Stimulated activated CD4-positive, alpha-beta T cell treated with anti-CD3 and anti-CD28 coated beads, Interleukin-15, amount 100 ng/mL, for 1 hour (primary cell): ENCODE data around the gene ACACB.
A peak's percentile ranks its signal among the peaks of the same experiment; 100 is the strongest.
"Not testable (repeated sequence)": the region's sequence is repeated elsewhere in the genome, so short reads cannot be mapped to it uniquely, and the experiment has no call there.

Experiments
- DNase-seq, 2 donors: peaks; one replicate each; pipeline ENCODE4 v3.0.0-alpha.2; 2020; ENCODE audit warnings: low read depth in 1 of 2, low spot score in 1 of 2

ACACB gene

DNA sequence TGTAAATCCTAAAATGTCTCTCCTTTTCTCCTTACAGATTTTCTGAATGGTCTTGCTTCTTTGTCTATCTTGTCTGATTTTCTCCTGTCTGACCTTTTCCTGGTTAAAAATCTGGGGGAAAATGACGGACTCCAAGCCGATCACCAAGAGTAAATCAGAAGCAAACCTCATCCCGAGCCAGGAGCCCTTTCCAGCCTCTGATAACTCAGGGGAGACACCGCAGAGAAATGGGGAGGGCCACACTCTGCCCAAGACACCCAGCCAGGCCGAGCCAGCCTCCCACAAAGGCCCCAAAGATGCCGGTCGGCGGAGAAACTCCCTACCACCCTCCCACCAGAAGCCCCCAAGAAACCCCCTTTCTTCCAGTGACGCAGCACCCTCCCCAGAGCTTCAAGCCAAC, 23.0 kb downstream of the ACACB start:
- DNase-seq: no peak

DNA sequence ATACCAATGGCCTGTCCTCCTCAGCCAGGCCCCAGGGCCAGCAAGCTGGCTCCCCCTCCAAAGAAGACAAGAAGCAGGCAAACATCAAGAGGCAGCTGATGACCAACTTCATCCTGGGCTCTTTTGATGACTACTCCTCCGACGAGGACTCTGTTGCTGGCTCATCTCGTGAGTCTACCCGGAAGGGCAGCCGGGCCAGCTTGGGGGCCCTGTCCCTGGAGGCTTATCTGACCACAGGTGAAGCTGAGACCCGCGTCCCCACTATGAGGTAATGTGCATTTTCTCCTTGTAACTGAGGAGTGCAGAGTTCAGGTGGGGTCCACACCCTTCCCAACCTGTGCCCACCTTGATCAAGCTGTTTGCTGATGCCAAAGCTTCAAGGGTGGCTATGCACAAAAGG, 23.4 kb downstream of the ACACB start:
- no peak for DNase-seq

DNA sequence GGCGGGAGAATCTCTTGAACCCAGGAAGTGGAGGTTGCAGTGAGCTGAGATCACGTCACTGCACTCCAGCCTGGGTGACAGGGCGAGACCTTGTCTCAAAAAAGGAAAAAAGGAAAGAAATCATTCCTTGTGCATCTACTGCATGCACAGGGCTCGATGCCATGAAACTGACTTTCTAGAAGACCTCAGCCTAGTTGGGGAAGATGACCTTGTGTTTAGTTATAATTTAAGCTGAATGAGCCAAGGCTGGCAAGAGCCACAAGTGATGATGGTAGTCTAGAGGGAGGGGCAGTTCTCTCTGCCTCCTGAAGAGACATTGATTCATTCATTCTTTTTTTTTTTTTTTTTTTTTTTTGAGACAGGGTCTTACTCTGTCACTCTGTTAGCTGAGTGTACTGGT, 24.2 kb downstream of the ACACB start:
- no peak for DNase-seq

DNA sequence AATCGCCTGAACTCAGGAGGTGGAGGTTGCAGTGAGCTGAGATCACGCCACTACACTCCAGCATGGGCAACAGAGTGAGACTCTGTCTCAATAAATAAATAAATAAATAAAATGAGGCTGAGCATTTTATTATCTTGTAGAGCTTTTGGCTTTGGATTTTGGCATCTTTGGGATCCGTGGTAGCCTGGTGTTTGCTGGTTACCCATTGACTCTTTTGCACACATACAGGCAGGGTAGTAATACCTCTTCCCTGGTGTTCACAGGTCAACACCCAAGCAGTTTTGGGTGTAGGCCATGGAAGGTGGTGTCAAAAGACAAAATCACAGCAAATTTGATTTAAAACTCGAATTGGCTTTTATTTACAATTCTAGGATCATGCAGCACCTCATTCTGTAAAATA, 27.8 kb downstream of the ACACB start:
- DNase-seq: no peak

DNA sequence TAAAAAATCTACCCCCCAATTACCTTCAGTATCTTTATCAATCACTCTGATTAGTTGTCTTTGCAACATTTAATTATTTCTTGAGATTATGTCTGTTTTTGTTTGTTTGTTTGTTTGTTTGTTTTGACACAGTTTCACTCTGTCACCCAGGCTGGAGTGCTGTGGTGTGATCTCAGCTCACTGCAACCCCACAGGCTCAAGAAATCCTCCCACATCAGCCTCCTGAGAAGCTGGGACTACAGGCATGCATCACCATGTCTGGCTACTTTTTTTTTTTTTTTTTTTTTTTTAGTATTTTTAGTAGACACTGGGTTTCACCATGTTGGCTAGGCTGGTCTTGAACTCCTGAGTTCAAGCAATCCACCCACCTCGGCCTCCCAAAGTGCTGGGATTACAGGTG, 30.7 kb downstream of the ACACB start:
- not testable (repeated sequence) for DNase-seq

DNA sequence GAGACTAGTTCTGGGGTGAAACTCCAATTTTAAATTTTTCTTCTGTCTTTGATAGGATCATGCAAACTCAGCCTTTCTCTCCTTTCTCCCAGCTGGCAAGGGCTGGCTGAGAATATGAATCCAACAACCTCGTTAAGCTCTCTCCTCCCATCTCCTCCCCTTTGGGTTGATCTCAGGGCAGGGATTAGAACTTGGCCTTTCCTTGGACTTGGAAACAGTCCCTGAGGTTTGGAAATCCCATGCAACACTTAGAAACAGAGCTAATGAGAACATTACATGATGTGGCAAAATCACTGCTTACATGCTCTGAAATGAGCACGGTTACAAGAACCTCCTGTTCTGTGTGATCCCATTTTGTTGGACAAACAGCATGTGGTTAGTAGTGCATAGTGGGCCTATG, 31.6 kb downstream of the ACACB start:
- DNase-seq: no peak

DNA sequence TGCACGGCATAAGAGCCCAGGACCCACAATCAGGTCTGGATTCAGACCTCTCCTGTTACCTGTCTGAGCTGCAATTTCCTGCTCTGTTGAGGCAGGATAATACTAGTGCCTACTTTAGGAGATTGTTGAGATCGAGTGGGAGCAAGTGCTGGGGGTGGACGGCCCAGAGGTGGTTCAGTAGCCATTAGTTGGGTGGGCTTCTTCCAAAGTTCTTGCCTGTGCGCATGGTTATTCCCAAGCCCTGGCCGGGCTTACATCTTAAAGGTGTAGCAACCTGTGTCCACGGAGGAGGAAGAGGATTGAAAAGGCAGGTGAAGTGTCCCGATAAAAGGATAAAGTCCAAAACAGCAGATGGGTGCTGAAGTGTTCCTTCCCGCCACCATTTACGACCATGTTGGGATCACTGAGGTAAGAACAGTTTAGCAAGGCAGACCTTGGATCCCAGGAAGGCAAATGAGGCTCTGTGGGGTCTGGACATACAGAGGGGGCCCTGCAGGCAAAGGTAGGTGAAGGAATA, 33.8 kb downstream of the ACACB start:
- no peak for DNase-seq

DNA sequence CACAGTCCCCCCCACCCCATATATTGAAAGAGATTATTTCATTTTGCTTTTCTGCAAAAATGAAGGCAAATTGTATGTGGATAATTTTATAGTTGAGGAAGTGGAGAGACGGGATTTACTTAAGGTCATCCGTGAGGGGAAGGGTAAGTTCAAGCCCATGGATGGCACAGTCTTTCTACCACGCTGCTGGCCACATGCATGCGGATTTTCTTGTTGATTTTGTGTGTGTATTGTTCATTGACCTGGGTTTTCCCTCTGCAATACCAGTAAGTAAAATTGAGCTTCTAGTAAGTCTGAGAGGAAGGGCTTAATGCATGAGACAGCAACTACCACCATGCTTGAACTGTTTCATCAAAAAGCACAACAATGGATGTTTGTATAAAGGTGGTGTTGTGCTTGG, 35.1 kb downstream of the ACACB start:
- DNase-seq: no peak

DNA sequence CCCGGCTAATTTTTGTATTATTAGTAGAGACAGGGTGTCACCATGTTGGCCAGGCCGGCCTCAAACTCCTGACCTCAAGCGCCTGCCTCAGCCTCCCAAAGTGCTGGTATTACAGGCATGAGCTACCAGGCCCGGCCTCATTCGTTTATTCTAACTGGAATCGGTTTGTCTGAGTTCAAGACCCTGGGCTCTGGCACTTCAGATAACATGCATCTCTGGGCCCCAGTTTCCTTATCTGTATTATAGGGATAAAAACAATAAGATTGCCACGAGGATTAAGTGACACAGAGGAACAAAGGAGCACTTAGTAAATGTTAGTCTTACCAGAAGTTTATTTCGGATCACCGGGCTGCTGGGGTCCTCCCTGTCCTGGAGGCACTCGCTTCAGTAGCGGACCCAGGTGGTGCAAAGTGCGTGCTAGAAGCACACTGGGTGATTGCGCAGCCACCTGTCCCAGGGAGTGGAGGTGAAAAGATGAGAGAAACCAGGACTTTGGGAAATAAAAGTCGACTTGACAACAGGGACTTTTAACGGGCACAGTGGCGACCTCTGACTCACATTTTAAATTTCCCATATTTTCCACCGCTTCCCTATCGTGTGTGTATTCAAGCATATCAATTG, 37.5 kb downstream of the ACACB start:
- no peak for DNase-seq

DNA sequence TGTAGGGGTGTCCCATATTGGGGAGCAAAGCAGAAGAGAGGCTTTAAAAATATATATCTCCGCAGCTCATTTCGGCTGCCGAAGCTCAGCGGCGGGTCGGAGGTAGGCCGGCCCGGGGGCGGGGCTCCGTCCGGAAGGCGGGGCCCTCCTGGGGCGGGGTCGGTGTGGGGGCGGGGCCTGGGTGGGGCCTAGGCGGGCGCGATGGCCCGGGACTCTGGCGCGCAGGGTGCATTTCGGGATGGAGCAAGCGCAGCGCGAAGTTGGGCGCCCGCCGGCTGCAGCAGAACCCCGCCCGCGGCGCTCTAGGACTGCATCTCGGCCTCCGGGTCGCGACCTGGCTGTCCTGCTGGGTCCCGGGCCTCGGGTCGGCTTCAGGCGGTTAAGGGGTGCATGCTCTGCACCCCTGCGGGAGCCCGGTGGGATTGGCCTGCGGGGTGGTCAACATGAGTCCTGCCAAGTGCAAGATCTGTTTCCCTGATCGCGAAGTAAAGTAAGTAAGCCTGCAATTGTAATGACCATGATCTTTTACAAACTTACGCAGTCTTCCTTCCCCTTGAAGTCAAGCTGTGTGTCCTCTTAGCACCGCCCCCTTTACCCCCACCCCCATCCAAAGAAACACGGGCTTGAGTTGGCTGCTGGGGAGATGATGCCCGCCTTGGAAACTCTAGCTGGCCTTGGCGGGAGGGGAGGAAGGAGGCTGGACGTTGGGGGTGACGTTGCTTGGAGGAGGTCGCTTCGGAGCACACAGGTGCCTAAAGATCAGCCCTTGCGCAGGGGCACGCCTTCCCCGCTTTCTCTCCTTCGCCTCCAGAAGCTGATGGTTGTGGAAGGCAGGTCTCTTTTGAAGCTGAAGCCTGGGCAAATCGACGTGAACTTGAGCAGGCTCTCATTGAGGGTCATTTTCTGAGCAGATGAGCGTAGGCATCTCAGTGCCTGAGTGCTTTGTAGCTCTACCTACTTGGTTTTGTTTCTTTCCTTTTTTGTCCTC, 38.4 kb downstream of the ACACB start:
- peak; percentile 67 to 78 for DNase-seq

DNA sequence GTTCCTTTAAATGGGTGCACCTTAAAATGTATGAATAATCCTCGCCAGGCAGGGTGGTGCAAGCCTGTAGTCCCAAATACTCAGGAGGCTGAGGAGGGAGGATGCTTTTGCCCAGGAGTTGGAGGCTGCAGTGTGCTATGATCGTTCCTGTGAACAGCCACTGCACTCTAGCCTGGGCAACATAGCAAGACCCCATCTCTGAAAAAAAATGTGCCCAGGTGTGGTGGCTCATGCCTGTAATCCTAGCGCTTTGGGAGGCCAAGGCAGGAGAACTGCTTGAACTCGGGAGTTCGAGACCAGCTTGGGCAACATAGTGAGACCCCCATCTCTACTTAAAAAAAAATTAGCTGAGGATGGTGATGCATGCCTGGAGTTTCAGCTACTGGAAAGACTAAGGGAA, 39.6 kb downstream of the ACACB start:
- no peak for DNase-seq

DNA sequence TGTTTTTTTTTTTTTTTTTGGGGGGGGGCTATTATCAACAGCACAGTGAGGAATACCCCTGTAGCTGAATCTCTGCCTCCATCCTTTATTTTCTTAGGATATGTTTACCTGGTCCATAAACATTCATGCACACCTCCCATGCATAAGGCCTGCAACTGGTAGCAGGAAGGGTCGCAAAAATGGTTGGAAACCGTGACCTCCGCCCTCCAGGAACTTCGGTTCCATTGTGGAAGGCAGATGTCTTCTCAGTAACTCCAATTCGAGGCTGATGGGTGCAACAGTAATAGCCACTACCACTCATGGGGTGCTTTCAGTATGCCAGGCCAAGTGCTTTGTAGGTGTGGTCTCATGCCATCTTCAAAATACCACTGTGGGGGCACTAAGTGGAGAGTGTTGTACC, 40.2 kb downstream of the ACACB start:
- DNase-seq: no peak

DNA sequence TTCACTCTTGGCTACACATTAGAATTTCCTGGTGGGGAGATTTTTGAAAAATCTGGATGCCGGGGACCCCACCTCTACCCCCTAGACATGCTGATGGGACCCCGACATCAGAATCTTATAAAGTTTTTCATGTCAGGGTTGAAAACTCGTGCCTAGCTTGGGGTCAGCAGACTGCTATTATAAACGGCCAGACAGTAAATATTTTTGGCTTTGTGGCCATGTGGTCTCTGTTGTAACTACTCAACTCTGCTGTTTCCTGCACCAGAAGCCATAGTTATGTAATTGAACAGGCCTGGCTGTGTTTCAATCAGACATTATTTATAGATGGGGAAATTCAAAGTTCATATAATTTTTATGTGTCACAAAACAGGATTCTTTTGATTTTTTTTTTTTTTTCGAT, 41.6 kb downstream of the ACACB start:
- no peak for DNase-seq

DNA sequence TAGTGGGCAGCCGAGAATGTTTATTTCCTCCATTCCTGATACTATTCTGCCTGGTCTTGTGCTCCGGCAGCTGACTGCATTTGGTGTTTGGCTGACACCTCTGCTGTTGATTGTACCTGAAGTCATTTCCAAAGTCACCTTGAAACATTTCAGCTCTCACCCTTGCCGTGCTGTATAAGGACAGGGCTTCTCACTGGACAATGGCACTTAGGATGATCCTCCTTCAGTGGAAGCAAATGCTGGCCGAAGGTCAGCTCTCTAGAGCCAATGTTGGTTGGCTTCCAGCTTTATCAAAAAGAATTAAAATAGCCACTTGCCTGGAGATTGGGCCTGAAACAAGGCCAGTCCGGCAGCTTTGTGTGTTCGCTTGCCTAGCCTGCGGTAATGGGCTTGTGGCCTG, 44.0 kb downstream of the ACACB start:
- DNase-seq: no peak

DNA sequence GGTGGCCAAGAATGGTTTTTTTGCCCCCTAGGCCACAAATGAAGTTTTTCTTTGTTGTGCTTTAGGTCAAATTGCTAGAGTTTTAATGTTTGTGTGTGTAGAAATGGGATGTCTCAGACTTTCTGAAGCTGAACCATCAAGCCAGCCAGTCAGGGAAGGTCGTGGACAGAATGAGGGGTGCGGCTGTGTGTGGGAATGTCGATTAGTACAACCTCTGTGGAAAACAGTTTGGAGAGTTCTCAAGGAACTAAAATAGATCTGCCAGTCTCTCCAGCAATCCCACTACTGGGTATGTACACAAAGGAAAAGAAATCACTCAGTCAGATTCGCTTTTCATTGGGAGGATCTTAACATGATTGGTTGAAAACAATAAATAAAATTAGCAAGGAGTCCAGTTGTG, 44.5 kb downstream of the ACACB start:
- DNase-seq: no peak

DNA sequence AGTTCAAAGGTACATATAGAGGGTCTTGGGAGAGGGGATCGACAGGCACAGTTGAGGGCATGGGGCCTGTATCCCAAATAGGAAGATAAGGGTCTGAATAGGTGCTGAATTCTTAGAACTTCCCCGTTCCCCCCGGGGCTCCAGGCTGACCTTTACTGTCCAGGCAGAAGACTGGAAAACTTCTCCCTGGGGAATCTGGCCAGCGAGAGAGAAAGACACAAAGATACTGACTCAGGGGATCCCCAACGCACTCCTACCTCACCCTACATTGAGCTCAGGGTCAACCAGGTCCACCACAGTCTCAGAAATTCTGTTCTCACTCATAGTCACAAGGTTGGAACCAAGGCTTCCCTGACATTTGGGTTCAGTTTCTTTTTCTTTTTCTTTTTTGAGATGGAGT, 46.2 kb downstream of the ACACB start:
- DNase-seq: no peak

DNA sequence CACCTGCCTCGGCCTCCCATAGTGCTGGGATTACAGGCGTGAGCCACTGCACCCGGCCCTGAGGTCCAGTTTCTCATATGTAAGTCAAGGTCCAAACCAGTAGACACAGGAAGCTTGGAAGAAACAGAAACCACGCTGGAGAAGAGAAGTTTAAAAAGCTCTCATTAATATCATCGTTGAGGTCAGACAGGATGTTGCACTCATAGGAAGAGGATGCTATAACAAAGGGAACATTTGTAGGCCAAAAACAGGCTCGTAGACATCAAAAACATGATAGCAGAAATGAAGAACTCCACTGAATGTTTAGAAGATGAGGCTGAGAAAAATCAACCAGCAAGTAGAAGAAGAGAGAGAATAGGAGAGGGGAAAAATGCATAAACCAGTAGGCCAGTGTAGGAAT, 46.8 kb downstream of the ACACB start:
- no peak for DNase-seq

DNA sequence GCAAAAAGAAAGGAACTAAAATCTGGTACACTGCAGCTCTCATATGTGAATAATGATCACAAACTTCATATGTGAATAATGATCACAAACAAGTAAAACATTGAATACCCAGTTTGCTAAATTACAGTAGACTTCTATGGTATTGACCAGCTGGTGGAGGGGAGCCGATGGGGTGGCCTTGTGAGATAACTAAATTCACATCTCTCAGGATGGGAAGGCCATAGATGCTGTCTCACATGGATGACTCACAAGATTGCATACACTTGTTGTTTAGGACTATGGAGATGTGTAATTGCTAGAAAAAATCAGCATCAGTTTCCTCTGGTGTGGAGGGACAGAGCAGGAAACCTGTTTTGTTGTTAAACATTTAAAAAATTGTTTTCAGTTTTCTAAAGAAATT, 49.2 kb downstream of the ACACB start:
- DNase-seq: no peak

DNA sequence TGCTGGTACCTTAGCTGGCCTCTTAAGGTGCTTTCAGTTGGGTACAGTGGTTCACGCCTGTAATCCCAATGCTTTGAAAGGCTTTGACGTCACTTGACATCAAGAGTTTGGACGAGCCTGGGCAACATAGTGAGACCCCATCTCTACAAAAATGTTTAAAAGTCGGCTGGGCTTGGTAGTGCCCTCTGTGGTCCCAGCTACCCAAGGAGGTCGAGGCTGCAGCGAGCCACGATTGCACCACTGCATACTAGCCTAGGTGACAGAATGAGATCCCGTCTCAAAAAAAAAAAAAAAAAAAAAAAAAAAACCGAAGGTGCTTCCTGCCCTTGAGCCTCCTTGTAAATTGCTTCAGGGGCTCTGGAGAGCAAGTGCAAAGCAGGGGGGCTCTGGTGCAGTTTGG, 50.0 kb downstream of the ACACB start:
- DNase-seq: no peak

DNA sequence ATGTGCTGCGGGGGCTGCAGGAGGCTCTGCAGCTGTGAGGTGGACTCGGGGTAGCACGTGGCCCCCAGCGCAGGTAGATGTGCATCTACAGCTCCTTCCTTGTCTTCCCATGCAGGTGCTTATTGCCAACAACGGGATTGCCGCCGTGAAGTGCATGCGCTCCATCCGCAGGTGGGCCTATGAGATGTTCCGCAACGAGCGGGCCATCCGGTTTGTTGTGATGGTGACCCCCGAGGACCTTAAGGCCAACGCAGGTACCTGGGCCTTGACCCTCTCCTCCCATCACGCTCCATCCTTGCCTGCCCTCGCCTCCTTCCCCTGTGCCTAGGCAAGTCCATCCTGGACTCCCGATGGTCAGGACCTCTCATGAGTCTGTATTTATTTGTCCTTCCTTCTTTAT, 51.4 kb downstream of the ACACB start:
- no peak for DNase-seq

DNA sequence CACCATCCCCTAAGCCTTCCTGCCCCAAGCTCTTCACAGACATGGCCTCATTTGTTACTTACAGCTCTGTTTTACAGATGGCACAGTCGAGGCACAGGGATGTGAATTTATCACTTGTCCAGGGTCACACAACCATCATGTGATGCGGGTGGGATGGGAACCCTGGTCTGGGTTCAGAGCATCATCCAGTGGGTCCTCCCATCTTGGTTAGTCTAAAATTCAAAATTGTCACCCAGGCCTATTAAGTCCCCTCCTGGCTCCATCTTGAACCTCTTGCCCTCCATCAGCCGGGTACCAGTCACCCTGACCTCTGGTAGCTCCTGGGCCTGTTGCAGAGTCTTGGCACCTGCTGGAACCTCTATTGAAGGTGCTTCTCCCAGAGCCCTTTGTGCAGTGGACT, 52.9 kb downstream of the ACACB start:
- no peak for DNase-seq

DNA sequence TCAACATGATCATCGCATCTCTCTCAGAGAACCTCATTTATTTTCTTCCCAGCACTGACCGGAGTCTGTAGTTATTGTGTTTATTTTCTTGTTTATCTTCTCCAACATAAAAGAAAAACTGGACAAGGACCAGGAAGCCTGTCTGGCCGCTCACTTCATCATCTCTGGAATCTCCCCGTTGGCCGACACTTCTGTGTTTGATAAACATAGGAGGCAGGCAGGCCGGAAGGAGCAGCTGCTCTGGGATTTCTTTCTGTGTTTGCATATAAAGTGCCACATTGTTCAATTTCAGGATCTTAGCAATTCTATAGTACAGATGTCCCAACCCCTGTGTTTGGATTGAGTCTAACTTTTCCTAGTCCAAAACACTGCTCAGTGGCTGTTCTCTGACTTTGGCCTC, 53.3 kb downstream of the ACACB start:
- no peak for DNase-seq

DNA sequence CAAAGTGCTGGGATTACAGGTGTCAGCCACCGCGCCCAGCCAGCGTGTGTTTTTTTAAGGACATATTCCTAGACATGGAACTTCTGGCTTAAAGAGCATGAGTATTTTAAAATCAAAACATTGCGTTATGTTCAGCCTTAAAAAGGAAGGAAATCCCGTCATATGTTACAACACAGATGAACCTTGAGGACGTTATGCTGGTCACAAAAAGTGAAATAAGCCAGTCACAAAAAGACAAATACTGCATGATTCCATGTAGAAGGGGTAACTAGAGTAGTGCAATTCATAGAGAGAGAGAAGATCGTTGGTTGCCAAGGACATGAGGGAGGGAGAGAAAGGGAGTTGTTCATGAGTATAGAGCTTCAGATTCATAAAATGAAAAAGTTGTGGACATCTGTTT, 53.9 kb downstream of the ACACB start:
- no peak for DNase-seq
